BJ (cell line): ENCODE data around the gene GREM2. TPM values are rescaled to one million over a fixed set of nuclear protein-coding genes. Genes with fewer than 3 reads are reported as not detected.

Source experiments
- CTCF ChIA-PET: fragments of 350-600 bp; formaldehyde crosslinking; extraction: SDS; loops from one replicate; lab custom pipeline; 2021; ENCODE audit warnings: antibody characterized with exemption, inconsistent platforms; lab: Yijun Ruan, JAX
- POLR2A ChIA-PET: fragments of 300-600 bp; sonication (Branson Sonifier 250); formaldehyde crosslinking; extraction: SDS; loops from one replicate; lab custom pipeline; 2021; ENCODE audit warnings: antibody characterized with exemption; lab: Charles Lee
- DNase-seq: peaks from one replicate; pipeline ENCODE4 v3.0.0-alpha.2; 2011; ENCODE audit warnings: low read depth
- H3K27me3 ChIP-seq: 2 replicates; pipeline ENCODE4 v1.6.0; 2011; ENCODE audit warnings: low read length; ENCODE audit not compliant: control insufficient read depth, insufficient read depth
- H3K36me3 ChIP-seq: 2 replicates; pipeline ENCODE4 v1.5.1; 2011; ENCODE audit warnings: low read length; ENCODE audit not compliant: control insufficient read depth, insufficient read depth
- H3K4me3 ChIP-seq: 2 replicates; pipeline ENCODE4 v1.5.1; 2011; ENCODE audit warnings: low read depth, mild to moderate bottlenecking, control low read depth, low read length
- polyA plus RNA-seq: library from polyadenylated mRNA; depleted of rRNA; stranded (reverse); fragments of >200 nt; gene quantifications from 2 replicates; pipeline ENCODE4 v1.2.3, GENCODE V29; 2011
- TF ChIP-seq, protein P1 (sequence below): IDR thresholded peaks from 2 replicates; pipeline ENCODE4 v1.5.1; 2011; ENCODE audit warnings: low read depth, mild to moderate bottlenecking, control low read depth, inconsistent platforms, low read length, moderate library complexity; ENCODE audit not compliant: insufficient read depth

GREM2 gene
- polyA plus RNA-seq, 1 experiment, result 5.6 TPM

DNA sequence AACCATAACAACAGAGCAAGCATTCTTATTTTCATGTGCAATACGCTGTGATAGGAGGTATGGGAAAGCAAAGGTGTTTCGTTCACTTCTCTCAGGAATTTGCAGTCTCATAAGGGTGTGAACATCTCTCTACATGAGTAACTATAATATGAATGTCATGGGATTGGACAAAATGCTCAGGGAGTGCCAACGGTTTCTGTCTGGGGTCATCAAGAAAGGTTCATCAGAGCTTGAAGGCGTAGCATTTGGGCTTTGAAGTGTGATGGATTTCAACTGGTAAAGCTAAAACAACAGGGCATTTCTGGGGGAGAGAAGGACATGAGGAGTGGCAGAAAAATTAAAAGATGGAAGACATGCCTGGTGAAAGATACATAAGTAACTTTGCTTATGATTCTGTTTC is 32.4 kb downstream of the GREM2 start:
- ChIA-PET POLR2A (no interaction called here), CTCF (no interaction called here)
- no peaks in the 10 kb centered on the region for H3K36me3 ChIP-seq
- H3K4me3 ChIP-seq, result no peak overlapping the region
- H3K27me3 ChIP-seq, result no peaks in the 10 kb centered on the region
- TF ChIP-seq, protein P1, sequence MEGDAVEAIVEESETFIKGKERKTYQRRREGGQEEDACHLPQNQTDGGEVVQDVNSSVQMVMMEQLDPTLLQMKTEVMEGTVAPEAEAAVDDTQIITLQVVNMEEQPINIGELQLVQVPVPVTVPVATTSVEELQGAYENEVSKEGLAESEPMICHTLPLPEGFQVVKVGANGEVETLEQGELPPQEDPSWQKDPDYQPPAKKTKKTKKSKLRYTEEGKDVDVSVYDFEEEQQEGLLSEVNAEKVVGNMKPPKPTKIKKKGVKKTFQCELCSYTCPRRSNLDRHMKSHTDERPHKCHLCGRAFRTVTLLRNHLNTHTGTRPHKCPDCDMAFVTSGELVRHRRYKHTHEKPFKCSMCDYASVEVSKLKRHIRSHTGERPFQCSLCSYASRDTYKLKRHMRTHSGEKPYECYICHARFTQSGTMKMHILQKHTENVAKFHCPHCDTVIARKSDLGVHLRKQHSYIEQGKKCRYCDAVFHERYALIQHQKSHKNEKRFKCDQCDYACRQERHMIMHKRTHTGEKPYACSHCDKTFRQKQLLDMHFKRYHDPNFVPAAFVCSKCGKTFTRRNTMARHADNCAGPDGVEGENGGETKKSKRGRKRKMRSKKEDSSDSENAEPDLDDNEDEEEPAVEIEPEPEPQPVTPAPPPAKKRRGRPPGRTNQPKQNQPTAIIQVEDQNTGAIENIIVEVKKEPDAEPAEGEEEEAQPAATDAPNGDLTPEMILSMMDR, result no peak
- no peak for DNase-seq

DNA sequence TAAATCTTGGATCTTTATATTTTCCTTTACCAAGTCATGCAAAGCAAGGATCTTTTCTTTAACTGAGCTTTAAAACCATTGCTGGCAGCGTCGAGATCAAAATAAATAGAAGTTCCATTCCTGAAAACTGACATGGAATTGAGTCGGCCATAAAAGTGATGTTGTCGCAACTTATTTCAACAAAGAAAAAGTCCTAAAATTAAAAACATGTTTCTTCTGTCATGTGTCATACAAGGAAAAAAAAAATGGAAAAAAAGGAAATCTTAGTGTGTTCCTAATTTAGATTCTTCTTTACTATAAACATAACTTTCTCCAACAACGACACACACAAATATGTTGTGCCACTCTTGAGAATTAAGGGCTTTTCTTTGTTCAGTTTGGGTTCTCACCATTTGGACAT is 34.9 kb downstream of the GREM2 start:
- TF ChIP-seq, protein P1, result no peak
- no peak overlapping the region for H3K4me3 ChIP-seq
- POLR2A ChIA-PET, result no interaction called here
- CTCF ChIA-PET, result no interaction called here
- H3K27me3 ChIP-seq, result no peaks in the 10 kb centered on the region
- no peak for DNase-seq
- no peaks in the 10 kb centered on the region for H3K36me3 ChIP-seq

DNA sequence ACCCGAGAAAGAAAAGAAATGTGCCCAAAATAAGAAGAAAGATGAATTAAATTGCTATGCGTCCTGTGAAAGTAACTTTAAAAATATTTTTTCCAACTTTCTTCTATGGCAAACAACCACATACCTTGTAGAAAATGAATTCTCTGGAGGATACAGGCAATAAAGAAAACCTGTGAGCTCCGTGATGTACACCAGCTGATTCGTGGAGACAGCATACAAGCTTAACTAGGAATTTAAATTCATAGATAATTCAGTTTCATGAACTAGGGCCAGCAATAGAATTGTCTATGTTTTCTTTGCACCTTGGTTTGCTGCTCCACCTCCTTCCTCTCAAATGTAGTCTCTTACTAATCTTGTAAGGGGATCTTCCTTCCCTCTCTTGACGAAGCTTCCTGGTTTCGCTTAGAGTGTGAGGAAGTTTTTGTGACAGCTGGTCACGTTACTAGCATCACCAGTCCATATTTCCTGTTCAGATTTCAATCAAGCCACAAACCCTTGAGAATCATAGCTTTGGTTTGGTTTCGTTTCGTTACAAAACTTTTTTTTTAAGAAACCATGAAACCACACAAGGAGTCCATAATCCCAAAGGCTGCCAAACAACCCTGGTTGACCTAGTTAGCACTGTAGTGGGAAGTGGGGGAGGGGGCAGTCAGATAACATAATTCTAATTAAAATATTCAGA is 35.8 kb downstream of the GREM2 start:
- ChIA-PET POLR2A (no interaction called here), CTCF (interaction anchor here (0.6 to 0.7 kb wide), 3 partner anchors 12 to 26 kb away, joined by 3 to 5 read pairs (median 3); no protein-coding TSS in a partner anchor)
- no peaks in the 10 kb centered on the region for H3K27me3 ChIP-seq
- no peaks in the 10 kb centered on the region for H3K36me3 ChIP-seq
- no peak for DNase-seq
- H3K4me3 ChIP-seq, result no peak overlapping the region
- TF ChIP-seq, protein P1, result no peak

DNA sequence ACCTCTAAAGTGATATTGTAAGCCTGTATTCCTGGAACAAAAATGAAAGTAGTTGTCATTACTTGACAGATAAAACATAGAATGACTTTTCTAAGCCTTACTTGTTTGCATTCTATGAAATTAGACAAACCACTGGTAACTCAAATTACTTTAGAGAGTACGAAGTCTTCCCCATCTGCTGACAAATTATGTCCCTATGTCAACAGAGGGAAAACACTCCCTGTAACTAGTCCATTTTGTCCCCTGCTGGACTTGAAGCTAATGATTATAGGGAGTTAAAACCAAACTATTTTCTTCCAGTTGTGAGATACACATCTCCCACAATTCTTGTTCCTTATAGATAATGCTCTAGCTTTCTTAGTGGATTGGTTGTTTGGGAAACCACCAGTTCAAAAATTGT is 39.6 kb downstream of the GREM2 start:
- ChIA-PET POLR2A (no interaction called here), CTCF (no interaction called here)
- no peaks in the 10 kb centered on the region for H3K36me3 ChIP-seq
- DNase-seq, result no peak
- H3K27me3 ChIP-seq, result no peaks in the 10 kb centered on the region
- TF ChIP-seq, protein P1, result no peak
- no peak overlapping the region for H3K4me3 ChIP-seq

DNA sequence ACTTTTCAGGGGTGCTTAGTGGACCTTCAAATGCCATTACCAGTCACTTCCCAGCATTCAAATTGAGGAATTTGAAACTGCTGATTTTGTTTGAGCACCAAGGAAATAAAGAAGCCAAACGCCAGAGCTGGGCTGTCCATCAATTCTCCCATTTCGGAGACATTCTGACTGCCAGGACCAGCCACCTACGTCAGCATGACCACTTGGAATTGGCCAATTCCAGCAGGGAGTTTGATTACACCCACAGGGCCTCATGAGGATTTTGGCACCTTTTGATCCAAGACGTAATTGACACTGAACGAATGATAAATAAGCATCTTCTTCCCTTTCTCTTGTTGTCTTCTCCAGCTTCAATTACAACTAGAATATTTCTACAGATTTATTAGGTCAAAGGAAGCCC is 40.2 kb downstream of the GREM2 start:
- POLR2A ChIA-PET, result no interaction called here
- TF ChIP-seq, protein P1, result no peak
- Histone ChIP-seq H3K27me3 (no peaks in the 10 kb centered on the region), H3K4me3 (no peak overlapping the region), H3K36me3 (no peaks in the 10 kb centered on the region)
- CTCF ChIA-PET, result no interaction called here
- no peak for DNase-seq
